HUDEP-2 (cell line): ENCODE data around the gene SLC26A8.

ENCODE experiments used
- DNase-seq, 76 experiments: peaks; one replicate each; lab custom pipeline; 2025; ENCODE audit not compliant: unreplicated experiment in 76 of 76; lab: John Stamatoyannopoulos, UW

SLC26A8 gene, protein sequence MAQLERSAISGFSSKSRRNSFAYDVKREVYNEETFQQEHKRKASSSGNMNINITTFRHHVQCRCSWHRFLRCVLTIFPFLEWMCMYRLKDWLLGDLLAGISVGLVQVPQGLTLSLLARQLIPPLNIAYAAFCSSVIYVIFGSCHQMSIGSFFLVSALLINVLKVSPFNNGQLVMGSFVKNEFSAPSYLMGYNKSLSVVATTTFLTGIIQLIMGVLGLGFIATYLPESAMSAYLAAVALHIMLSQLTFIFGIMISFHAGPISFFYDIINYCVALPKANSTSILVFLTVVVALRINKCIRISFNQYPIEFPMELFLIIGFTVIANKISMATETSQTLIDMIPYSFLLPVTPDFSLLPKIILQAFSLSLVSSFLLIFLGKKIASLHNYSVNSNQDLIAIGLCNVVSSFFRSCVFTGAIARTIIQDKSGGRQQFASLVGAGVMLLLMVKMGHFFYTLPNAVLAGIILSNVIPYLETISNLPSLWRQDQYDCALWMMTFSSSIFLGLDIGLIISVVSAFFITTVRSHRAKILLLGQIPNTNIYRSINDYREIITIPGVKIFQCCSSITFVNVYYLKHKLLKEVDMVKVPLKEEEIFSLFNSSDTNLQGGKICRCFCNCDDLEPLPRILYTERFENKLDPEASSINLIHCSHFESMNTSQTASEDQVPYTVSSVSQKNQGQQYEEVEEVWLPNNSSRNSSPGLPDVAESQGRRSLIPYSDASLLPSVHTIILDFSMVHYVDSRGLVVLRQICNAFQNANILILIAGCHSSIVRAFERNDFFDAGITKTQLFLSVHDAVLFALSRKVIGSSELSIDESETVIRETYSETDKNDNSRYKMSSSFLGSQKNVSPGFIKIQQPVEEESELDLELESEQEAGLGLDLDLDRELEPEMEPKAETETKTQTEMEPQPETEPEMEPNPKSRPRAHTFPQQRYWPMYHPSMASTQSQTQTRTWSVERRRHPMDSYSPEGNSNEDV

GRCh38 chr6:36023996-36024795 lies at the start of gene SLC26A8:
SLC26A8 (minus strand) TSS chr6:36024641; CDS start chr6:36019707, 4,934 bp downstream.
- no peak for DNase-seq

DNA sequence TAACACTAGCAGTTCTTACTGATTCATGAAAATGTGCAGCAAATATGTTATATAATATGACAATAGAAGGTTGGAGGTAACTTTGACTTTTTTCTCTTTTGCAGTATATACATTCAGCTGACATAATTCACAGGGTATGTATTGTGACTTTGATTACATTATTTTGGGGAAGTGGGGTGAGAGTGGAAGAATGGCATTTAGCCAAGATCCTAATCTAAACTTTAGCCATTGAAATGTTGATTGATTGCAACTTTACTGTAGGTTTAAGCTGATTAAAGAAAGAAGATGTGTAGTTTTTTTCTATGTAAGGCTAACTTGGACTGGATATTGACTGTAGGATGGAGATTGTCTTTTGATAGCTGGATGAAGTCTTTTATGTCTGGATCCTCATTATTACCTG lies 49.1 kb upstream of the SLC26A8 start:
- DNase-seq: peak in 2 of 76 experiments; percentile 24

DNA sequence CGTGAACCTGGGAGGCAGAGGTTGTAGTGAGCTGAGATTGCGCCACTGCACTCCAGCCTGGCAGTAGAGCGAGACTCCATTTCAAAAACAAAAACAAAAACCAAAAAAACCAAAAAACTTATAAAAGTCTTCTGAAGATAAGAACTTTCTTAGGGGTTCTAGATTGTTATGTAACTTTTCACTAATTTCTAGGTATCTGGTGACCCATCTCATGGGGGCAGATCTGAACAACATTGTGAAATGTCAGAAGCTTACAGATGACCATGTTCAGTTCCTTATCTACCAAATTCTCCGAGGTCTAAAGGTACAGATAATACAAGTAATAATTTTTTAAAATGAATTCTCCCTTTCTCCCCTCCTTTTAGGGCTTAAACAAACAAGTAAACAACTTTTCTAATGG lies 48.2 kb upstream of the SLC26A8 start:
- no peak for DNase-seq

DNA sequence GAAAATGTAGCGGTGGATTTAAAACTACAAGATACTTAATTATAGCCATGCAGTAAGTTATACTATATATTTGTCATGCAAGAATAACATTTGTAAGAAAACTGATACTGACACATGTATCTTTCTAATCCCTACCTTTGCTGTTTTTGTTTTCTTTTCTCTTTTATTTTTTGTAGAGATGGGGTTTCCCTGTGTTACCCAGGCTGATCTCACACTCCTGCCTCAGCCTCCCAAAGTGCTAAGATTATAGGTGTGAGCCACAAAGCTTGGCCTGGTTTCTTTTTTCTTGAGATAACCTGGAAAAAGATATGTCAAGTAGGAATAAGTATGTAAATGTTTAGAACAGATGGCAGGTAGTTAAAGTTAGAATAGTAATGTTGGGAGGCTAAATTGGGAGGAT lies 47.3 kb upstream of the SLC26A8 start:
- DNase-seq: no peak

DNA sequence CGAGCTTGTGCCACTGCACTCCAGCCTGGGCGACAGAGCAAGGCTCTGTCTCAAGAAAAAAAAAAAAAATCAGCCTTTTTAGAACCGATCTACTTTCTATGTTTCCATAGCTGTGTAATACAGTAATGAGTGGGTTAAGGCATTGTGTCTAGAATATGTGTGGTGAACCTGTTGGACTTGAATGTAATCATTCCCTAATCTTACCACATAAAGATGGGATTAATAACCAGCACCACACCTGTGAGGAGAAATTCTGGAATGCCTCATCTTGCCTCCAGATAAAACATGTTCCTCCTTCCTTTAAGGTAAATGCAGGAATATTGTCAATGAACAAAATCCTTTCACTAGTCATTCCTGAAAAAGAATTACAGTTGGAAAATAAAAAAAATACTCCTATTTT lies 46.8 kb upstream of the SLC26A8 start:
- DNase-seq: no peak

- DNase-seq: no peak
These were observed 45.8 kb upstream of the SLC26A8 start for GRCh38 chr6:36070252-36070651.

DNA sequence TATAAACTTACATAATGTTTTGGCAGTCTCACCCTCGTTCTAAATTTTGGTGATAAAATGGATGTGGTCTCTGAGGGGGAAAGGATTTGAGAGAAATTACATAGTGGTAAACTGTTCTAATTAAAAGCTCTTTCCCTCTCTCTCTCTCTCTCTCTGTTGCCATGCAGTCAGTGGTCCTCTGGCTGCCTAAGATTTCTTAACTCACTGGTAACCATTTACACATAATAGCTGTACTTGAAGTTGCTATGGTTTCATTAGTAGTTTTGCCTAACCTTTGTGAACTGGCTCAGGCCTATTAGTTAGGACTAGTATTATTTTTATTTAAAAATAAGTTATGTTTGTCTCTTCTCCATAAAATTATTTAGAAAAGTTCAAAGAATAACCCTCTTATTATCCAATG lies 45.1 kb upstream of the SLC26A8 start:
- DNase-seq: no peak

DNA sequence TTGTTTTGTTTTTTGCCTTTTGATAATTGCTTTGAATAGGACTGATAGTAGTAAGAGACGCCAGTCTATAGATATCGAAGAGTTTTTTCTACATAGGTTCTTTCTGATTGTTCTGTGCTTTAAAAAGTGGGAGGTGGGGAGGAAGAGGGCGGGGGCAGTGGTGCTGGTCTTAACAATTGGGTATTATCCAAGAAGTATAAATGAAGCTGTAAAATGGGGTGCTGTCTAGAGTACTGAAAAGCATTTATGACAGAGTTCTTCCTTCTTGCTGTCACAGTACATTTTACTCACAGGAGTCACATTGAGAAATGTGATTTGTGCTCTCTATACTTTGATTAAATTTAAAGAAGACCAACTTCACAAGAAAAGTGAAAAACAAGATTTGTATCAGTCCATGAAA lies 44.1 kb upstream of the SLC26A8 start:
- peak in 4 of 76 experiments; percentile 14 to 30 (median 20) for DNase-seq

- DNase-seq: peak in 11 of 76 experiments; percentile 14 to 71 (median 50)
These were observed 43.6 kb upstream of the SLC26A8 start for GRCh38 chr6:36068012-36068392.

DNA sequence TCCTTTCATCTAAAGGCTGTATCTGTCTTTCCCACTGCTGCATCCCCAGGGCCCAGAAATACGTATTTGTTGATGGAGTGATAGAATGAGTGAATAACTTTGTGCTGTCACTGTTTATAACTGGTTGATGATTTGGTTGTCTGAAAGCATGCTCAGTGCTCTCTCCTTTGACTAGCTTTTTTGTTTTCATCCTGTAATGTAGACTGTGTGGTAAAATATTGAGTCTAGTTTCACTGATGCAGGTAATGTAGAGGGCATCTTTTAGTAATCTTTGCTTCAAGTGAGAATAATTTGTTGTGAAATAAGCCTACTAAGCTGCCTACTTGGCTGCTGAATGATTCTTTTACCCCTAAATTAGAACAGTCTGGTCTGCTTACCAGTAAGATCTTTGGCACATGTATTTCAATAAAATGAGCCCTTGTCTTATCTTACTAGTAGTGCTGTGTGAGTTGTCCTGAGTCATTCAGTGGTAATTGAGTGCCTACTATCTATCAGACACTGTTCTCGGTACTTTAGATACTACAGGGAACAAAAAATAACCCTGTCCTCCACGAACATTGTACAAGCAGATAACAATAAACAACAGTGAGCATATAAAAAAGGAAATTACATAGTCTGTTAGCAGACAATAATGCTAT lies 43.1 kb upstream of the SLC26A8 start:
- DNase-seq: peak in 37 of 76 experiments; percentile 34 to 95 (median 84)

- peak in 1 of 76 experiments; percentile 47 for DNase-seq
These were observed 42.4 kb upstream of the SLC26A8 start for GRCh38 chr6:36066817-36067216.

DNA sequence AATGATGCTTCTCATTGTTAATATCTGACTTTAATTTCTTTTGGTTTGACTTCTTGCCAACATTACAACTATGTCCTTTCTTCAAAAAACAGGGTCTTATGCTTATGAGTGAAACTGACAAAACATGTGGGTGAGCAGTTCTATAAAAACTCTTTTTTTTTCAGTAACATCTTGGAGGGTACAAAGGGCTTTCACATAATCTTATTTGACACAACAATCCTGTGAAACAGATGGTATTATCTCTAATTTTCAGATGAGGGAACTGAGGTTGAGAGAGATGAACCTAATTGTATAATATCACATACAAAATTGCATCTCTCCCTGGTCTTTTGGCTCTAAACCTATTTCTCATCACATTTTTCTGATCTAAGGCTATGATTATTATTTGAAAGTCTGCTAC lies 41.5 kb upstream of the SLC26A8 start:
- peak in 12 of 76 experiments; percentile 21 to 68 (median 40) for DNase-seq

- DNase-seq: peak in 11 of 76 experiments; percentile 19 to 37 (median 25)
These were observed 40.4 kb upstream of the SLC26A8 start for GRCh38 chr6:36064770-36065396.

GRCh38 chr6:36063318-36064060 lies 39.0 kb upstream of the SLC26A8 start:
- no peak for DNase-seq

DNA sequence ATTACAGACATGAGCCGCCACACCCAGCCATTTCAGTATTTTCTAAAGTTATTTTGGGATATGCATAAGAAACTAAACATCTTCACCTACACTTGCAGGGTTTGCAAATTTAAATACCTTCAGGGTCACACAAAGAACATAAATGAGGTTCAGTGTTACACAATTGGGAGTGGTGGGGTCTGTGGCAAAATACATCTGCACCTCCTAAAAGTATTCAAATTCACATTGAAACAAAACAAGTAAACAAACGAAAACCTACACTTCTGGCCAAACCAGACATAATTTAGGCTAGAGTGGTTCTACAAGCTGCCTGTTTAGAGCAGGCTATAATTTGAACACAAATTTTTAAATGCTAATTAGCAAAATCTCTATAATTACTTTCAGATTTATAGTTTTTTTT lies 37.8 kb upstream of the SLC26A8 start:
- no peak for DNase-seq

- DNase-seq: no peak
These were observed 36.8 kb upstream of the SLC26A8 start for GRCh38 chr6:36061236-36061635.

- DNase-seq: no peak
These were observed 31.7 kb upstream of the SLC26A8 start for GRCh38 chr6:36056178-36056577.

DNA sequence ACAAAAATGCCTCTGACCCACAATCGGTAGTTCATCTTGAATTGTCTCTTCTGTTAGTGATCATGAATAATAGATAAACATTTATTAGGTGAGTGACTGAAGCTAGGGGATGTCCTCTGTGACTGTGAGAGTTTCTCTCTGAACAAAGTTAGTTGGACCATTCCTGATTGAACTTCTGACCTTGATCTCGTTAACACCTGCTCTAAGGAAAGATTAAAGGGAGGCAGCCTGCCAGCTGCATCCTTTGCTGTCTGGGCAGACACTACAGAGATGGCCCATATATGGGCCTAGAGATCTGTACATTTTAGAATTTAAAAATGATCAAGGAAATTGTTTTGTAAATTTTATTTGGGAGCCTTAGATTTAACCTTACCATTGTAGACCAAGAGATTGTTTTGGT lies 30.5 kb upstream of the SLC26A8 start:
- no peak for DNase-seq

DNA sequence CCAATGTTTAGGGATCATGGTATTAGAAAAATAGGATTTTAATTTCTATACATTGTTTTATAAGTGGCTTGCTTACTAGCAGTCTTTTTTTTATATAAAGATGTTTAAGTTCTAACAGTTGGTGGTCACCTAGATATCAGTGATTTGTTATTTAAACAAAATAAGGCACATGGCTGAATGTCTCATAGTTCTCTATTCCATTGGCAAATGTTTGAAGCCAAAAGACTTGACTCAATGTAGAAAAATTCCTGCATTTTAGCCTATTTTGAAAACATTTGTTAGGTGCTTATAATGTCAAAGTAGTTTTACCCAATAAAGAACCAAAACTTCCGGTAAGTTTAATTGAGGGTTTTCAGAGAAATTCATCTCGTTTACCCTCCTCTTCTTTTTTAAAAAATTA lies 30.0 kb upstream of the SLC26A8 start:
- no peak for DNase-seq
